Astrocyte (in vitro differentiated cells and primary cell): ENCODE measurements around the gene PDGFRB. TPM values are rescaled to one million over a fixed set of nuclear protein-coding genes. Genes with fewer than 3 reads are reported as not detected.

Experiments
- DNase-seq: peaks from one replicate; pipeline ENCODE4 v3.0.0-alpha.2; 2010; ENCODE audit warnings: low read depth
- FAIRE-seq: peaks from 2 replicates; lab custom pipeline; 2011; peaks lifted over from hg19 to GRCh38; lab: Jason Lieb, UNC
- H2AFZ ChIP-seq: 2 replicates; pipeline ENCODE4 v1.6.0; 2012; ENCODE audit warnings: low read depth, low read length, inconsistent platforms
- H3K27ac ChIP-seq: 2 replicates; pipeline ENCODE4 v1.5.1; 2011; ENCODE audit warnings: low read depth, low read length, inconsistent platforms
- H3K27me3 ChIP-seq: 2 replicates; pipeline ENCODE4 v1.6.0; 2011; ENCODE audit warnings: low read length, inconsistent platforms; ENCODE audit not compliant: insufficient read depth
- H3K36me3 ChIP-seq: 2 replicates; pipeline ENCODE4 v1.5.1; 2011; ENCODE audit warnings: low read length, inconsistent platforms; ENCODE audit not compliant: insufficient read depth
- H3K4me1 ChIP-seq: 2 replicates; pipeline ENCODE4 v1.5.1; 2011; ENCODE audit warnings: low read length, inconsistent platforms; ENCODE audit not compliant: insufficient read depth
- H3K4me2 ChIP-seq: 2 replicates; pipeline ENCODE4 v1.6.0; 2012; ENCODE audit warnings: low read length, inconsistent platforms
- H3K4me3 ChIP-seq: 2 replicates; pipeline ENCODE4 v1.5.1; 2011; ENCODE audit warnings: low read depth, mild to moderate bottlenecking, low read length, inconsistent platforms; ENCODE audit not compliant: insufficient read depth
- H3K79me2 ChIP-seq: 2 replicates; pipeline ENCODE4 v1.6.0; 2012; ENCODE audit warnings: mild to moderate bottlenecking, low read length, inconsistent platforms; ENCODE audit not compliant: insufficient read depth
- H3K9ac ChIP-seq: 2 replicates; pipeline ENCODE4 v1.6.0; 2012; ENCODE audit warnings: mild to moderate bottlenecking, low read length, inconsistent platforms
- H3K9me3 ChIP-seq: 2 replicates; pipeline ENCODE4 v1.5.1; 2012; ENCODE audit warnings: low read depth, mild to moderate bottlenecking, low read length, inconsistent platforms; ENCODE audit not compliant: insufficient read depth
- H4K20me1 ChIP-seq: 2 replicates; pipeline ENCODE4 v1.6.0; 2012; ENCODE audit warnings: low read length, inconsistent platforms; ENCODE audit not compliant: insufficient read depth
- H3K27ac Mint-ChIP-seq: one replicate; pipeline ENCODE4 v1.8.0; 2021; ENCODE audit warnings: mild to moderate bottlenecking, mixed read lengths; ENCODE audit not compliant: unreplicated experiment
- H3K27me3 Mint-ChIP-seq: one replicate; pipeline ENCODE4 v1.8.0; 2021; ENCODE audit warnings: low read depth, mixed read lengths; ENCODE audit not compliant: unreplicated experiment
- H3K36me3 Mint-ChIP-seq: one replicate; pipeline ENCODE4 v1.8.0; 2021; ENCODE audit warnings: low read depth, mixed read lengths; ENCODE audit not compliant: unreplicated experiment
- H3K4me1 Mint-ChIP-seq: one replicate; pipeline ENCODE4 v1.8.0; 2021; ENCODE audit warnings: low read depth, mixed read lengths; ENCODE audit not compliant: unreplicated experiment
- H3K4me3 Mint-ChIP-seq: one replicate; pipeline ENCODE4 v1.8.0; 2021; ENCODE audit warnings: mild to moderate bottlenecking, moderate library complexity, mixed read lengths; ENCODE audit not compliant: unreplicated experiment
- H3K9me3 Mint-ChIP-seq: one replicate; pipeline ENCODE4 v1.8.0; 2021; ENCODE audit warnings: mild to moderate bottlenecking, mixed read lengths; ENCODE audit not compliant: unreplicated experiment
- CTCF ChIP-seq: IDR thresholded peaks from 2 replicates; pipeline ENCODE4 v1.5.1; 2011; ENCODE audit warnings: low read depth, mild to moderate bottlenecking, inconsistent platforms, low read length, moderate library complexity; ENCODE audit not compliant: insufficient read depth
- EZH2 ChIP-seq: IDR thresholded peaks from 2 replicates; pipeline ENCODE4 v1.6.1; 2012; ENCODE audit warnings: mild to moderate bottlenecking, low read length, inconsistent platforms; ENCODE audit not compliant: insufficient read depth
- total RNA-seq: library from RNA; stranded (reverse); gene quantifications from 2 replicates; pipeline ENCODE4 v1.2.1, GENCODE V29; 2021

Gene PDGFRB
- total RNA-seq, 1 donor from 2014 or later, result 78.8 TPM

- FAIRE-seq (no peak), DNase-seq (peak; percentile 56)
- H3K9me3 Mint-ChIP-seq, result no peaks in the 10 kb centered on the region
- Histone ChIP-seq H3K36me3 (no peaks in the 10 kb centered on the region), H3K79me2 (peaks cover 9% of the 10 kb centered on the region), H3K27ac (peak overlapping the region; percentile 76), H3K4me1 (peaks cover 42% of the 10 kb centered on the region), H3K4me2 (peak overlapping the region; percentile 40), H3K9ac (peak overlapping the region; percentile 68), H3K9me3 (no peaks in the 10 kb centered on the region), H3K27me3 (no peaks in the 10 kb centered on the region), H2AFZ (peak overlapping the region; percentile 42), H3K4me3 (no peak overlapping the region), H4K20me1 (no peaks in the 10 kb centered on the region)
- H3K36me3 Mint-ChIP-seq, result no peaks in the 10 kb centered on the region
- no peaks in the 10 kb centered on the region for H3K27me3 Mint-ChIP-seq
- no peak overlapping the region for H3K4me3 Mint-ChIP-seq
- H3K27ac Mint-ChIP-seq, result peak overlapping the region; percentile 47
- TF ChIP-seq EZH2, result no peak
- TF ChIP-seq CTCF, result no peak
- H3K4me1 Mint-ChIP-seq, result peaks cover 28% of the 10 kb centered on the region
Observed at GRCh38 chr5:150159741-150160179, 4.1 kb upstream of the PDGFRB start.

DNA sequence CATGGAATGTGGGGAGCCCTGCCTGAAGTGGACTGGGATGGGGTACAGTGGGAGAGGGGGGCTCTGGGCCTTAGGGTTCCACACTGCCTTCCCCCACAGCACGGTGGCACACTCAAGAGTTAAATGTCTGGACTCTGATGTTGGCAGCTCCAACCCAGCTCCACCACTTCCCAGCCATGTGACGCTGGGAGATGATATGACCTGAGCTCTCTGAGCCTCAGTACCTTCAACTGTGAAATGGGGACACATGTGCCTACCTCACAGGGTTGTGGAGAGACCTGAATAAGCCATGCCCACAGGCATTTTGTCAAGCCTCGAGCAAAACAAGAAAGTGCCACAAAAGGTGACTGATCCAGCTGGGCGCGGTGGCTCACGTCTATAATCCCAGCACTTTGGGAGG, 3.4 kb upstream of the PDGFRB start:
- TF ChIP-seq CTCF (no peak), EZH2 (no peak)
- Histone ChIP-seq H4K20me1 (peaks cover 3% of the 10 kb centered on the region), H3K79me2 (peaks cover 16% of the 10 kb centered on the region), H3K36me3 (no peaks in the 10 kb centered on the region), H2AFZ (no peak overlapping the region), H3K4me3 (no peak overlapping the region), H3K4me2 (no peak overlapping the region), H3K9ac (no peak overlapping the region), H3K27me3 (no peaks in the 10 kb centered on the region), H3K27ac (no peak overlapping the region), H3K4me1 (peaks cover 49% of the 10 kb centered on the region), H3K9me3 (no peaks in the 10 kb centered on the region)
- Mint-ChIP-seq H3K4me1 (peaks cover 27% of the 10 kb centered on the region), H3K4me3 (no peak overlapping the region), H3K27me3 (no peaks in the 10 kb centered on the region), H3K9me3 (no peaks in the 10 kb centered on the region), H3K27ac (no peak overlapping the region), H3K36me3 (no peaks in the 10 kb centered on the region)
- no peak for FAIRE-seq
- DNase-seq, result no peak

DNA sequence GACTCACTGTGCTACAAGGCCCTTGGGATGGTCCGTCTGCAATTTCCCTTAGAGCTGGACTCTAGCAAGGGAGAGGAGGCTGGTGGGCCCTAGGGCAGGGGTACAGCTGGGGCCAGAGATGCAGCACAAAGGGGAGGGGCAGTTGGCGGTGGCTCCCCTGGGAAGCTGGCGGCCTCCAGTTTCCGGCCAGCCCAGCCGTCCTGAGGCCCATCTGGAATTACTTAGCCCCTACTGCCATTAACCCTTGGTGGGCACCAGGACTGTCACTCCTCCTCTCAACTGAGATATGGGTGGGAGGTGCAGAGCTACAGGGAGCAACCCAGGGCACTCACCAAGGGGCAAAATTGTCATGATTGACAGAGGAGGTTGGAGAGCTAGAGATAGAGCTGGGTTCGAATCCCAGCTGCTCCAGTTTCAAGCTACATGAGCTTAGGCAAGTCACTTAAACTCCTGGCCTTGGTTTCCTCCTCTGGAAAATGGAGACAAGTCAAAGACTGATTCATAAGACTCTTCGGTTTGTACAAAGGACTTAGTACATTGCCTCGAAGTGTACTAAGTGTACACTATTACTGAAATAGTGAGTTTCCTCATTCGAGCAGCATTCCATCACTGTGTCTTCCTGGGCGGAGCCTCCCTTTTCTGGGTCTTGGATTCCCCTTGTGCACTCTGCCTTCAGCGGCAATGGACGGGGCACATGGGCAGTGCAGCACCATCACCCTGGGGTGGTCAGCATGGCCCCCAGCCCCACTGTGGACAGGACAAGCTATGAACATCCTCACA, 2.7 kb upstream of the PDGFRB start:
- Histone ChIP-seq H4K20me1 (peaks cover 9% of the 10 kb centered on the region), H3K4me3 (no peak overlapping the region), H3K36me3 (no peaks in the 10 kb centered on the region), H3K79me2 (peaks cover 23% of the 10 kb centered on the region), H3K4me2 (peak overlapping the region; percentile 11), H3K27me3 (no peaks in the 10 kb centered on the region), H3K9me3 (no peaks in the 10 kb centered on the region), H2AFZ (peak overlapping the region; percentile 16), H3K9ac (no peak overlapping the region), H3K27ac (no peak overlapping the region), H3K4me1 (peaks cover 56% of the 10 kb centered on the region)
- H3K36me3 Mint-ChIP-seq, result no peaks in the 10 kb centered on the region
- no peaks in the 10 kb centered on the region for H3K9me3 Mint-ChIP-seq
- peaks cover 32% of the 10 kb centered on the region for H3K4me1 Mint-ChIP-seq
- DNase-seq (no peak), FAIRE-seq (peak; percentile 60)
- H3K27ac Mint-ChIP-seq, result no peak overlapping the region
- no peaks in the 10 kb centered on the region for H3K27me3 Mint-ChIP-seq
- no peak for TF ChIP-seq EZH2
- no peak for TF ChIP-seq CTCF
- no peak overlapping the region for H3K4me3 Mint-ChIP-seq
